GM18867 (cell line): ENCODE results near the gene PCSK5.
"Not testable (repeated sequence)": the region's sequence is repeated elsewhere in the genome, so short reads cannot be mapped to it uniquely, and the experiment has no call there.

Experiments used
- ATAC-seq: cut with Tn5 transposase; IDR thresholded peaks from one replicate; pipeline ENCODE4 v1.9.1; 2021; ENCODE audit warnings: mild to moderate bottlenecking, moderate library complexity; ENCODE audit not compliant: unreplicated experiment

Gene PCSK5

GRCh38 chr9:76044266-76044819, 153.9 kb downstream of the PCSK5 start:
- ATAC-seq = no peak

GRCh38 chr9:76045221-76045620, 154.7 kb downstream of the PCSK5 start:
- ATAC-seq = no peak

- no peak for ATAC-seq
Observed at GRCh38 chr9:76049341-76049740, 158.9 kb downstream of the PCSK5 start.

- ATAC-seq = no peak
Observed at GRCh38 chr9:76067696-76068095, 177.2 kb downstream of the PCSK5 start.

- no peak for ATAC-seq
Observed at GRCh38 chr9:76077537-76077936, 187.1 kb downstream of the PCSK5 start.

GRCh38 chr9:76081281-76081680, 190.8 kb downstream of the PCSK5 start:
- ATAC-seq = not testable (repeated sequence)

GRCh38 chr9:76082057-76082456, 191.6 kb downstream of the PCSK5 start:
- ATAC-seq = no peak

GRCh38 chr9:76085596-76085995, 195.1 kb downstream of the PCSK5 start:
- ATAC-seq = no peak

- ATAC-seq = no peak
Observed at GRCh38 chr9:76086539-76086938, 196.1 kb downstream of the PCSK5 start.

GRCh38 chr9:76087976-76088375, 197.5 kb downstream of the PCSK5 start:
- ATAC-seq = no peak

- no peak for ATAC-seq
Observed at GRCh38 chr9:76090330-76090729, 199.9 kb downstream of the PCSK5 start.

- ATAC-seq = no peak
Observed at GRCh38 chr9:76090909-76091308, 200.4 kb downstream of the PCSK5 start.

GRCh38 chr9:76092572-76092971, 202.1 kb downstream of the PCSK5 start:
- ATAC-seq = no peak

- ATAC-seq = no peak
Observed at GRCh38 chr9:76095585-76095984, 205.1 kb downstream of the PCSK5 start.

GRCh38 chr9:76099516-76099915, 209.0 kb downstream of the PCSK5 start:
- ATAC-seq = no peak

- ATAC-seq = no peak
Observed at GRCh38 chr9:76101075-76101474, 210.6 kb downstream of the PCSK5 start.

- no peak for ATAC-seq
Observed at GRCh38 chr9:76101491-76101890, 211.0 kb downstream of the PCSK5 start.

- no peak for ATAC-seq
Observed at GRCh38 chr9:76101947-76102346, 211.5 kb downstream of the PCSK5 start.

- no peak for ATAC-seq
Observed at GRCh38 chr9:76103531-76104315, 213.2 kb downstream of the PCSK5 start.

GRCh38 chr9:76107482-76107881, 217.0 kb downstream of the PCSK5 start:
- no peak for ATAC-seq

- ATAC-seq = no peak
Observed at GRCh38 chr9:76109953-76110352, 219.5 kb downstream of the PCSK5 start.

GRCh38 chr9:76112151-76112550, 221.7 kb downstream of the PCSK5 start:
- no peak for ATAC-seq

GRCh38 chr9:76114144-76114543, 223.7 kb downstream of the PCSK5 start:
- ATAC-seq = no peak
